Measurements from ENCODE around the gene ZNF587B.
"Not testable (repeated sequence)": the region's sequence is repeated elsewhere in the genome, so short reads cannot be mapped to it uniquely, and the experiment has no call there.

ZNF587B gene

GRCh38 chr19:57841122-57841763, 11.1 kb downstream of the ZNF587B start:
- Histone ChIP-seq H3K36me3 (ENCODE audit: control insufficient read depth, insufficient read depth, low read length) (peaks cover 12% of the 10 kb centered on the region; the same call in 1 of the 2 replicates), H3K27ac (ENCODE audit: low read length) (no peak overlapping the region)
- WGBS (ENCODE audit: insufficient coverage, insufficient read length), result no CpG with 5 or more reads among the region's 6 CpGs

DNA sequence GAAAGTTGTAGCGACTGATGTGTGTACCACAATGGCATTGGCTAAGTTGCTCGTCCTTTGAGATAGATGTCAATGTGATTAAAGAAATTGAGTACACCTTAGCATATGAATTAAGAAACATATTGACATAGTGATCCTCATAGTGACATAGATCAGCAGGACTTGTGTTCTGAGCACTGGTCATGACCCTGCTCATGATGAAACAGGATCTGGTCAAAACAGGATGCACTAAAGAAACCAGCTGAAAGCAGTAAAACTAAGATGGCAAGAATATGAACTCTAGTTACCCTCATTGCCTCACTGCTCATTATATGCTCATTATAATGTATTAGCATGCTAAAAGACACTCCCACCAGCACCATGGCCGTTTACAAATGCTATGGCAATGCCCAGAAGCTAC, 17.1 kb downstream of the ZNF587B start:
- H3K27ac ChIP-seq (ENCODE audit: low read length); H3K9me3 ChIP-seq (ENCODE audit: control insufficient read depth, insufficient read depth, low read length); H3K4me1 ChIP-seq (ENCODE audit: control insufficient read depth, insufficient read depth, low read length); H3K36me3 ChIP-seq (ENCODE audit: control insufficient read depth, insufficient read depth, low read length); H3K4me3 ChIP-seq (ENCODE audit: low read length); DNase-seq (ENCODE audit: low read depth, low spot score); H3K27me3 ChIP-seq (ENCODE audit: control insufficient read depth, insufficient read depth, low read length): not testable (repeated sequence)
- WGBS (ENCODE audit: insufficient coverage, insufficient read length), result no CpG with 5 or more reads among the region's 3 CpGs

More at GRCh38 chr19:57841122-57841763, 11.1 kb downstream of the ZNF587B start:
- Histone ChIP-seq H3K4me1 (ENCODE audit: control insufficient read depth, insufficient read depth, low read length) (no peaks in the 10 kb centered on the region), H3K27me3 (ENCODE audit: control insufficient read depth, insufficient read depth, low read length) (no peaks in the 10 kb centered on the region), H3K4me3 (ENCODE audit: low read length) (no peak overlapping the region), H3K9me3 (ENCODE audit: control insufficient read depth, insufficient read depth, low read length) (no peaks in the 10 kb centered on the region)
- no peak for DNase-seq (ENCODE audit: low read depth, low spot score)

GRCh38 chr19:57849162-57849665, 19.1 kb downstream of the ZNF587B start:
- H3K4me3 ChIP-seq (ENCODE audit: low read length); H3K27me3 ChIP-seq (ENCODE audit: control insufficient read depth, insufficient read depth, low read length); H3K27ac ChIP-seq (ENCODE audit: low read length); H3K4me1 ChIP-seq (ENCODE audit: control insufficient read depth, insufficient read depth, low read length); H3K9me3 ChIP-seq (ENCODE audit: control insufficient read depth, insufficient read depth, low read length); DNase-seq (ENCODE audit: low read depth, low spot score); H3K36me3 ChIP-seq (ENCODE audit: control insufficient read depth, insufficient read depth, low read length): not testable (repeated sequence)
- WGBS (ENCODE audit: insufficient coverage, insufficient read length), result no CpG with 5 or more reads among the region's 2 CpGs

- WGBS (ENCODE audit: insufficient coverage, insufficient read length), result no CpG with 5 or more reads among the region's 42 CpGs
- H3K36me3 ChIP-seq (ENCODE audit: control insufficient read depth, insufficient read depth, low read length), result not testable (repeated sequence)
Observed at GRCh38 chr19:57849666-57850473, 19.8 kb downstream of the ZNF587B start, which contains the start of gene ZNF587. Gene ZNF587, plus strand, starts transcription at chr19:57849859. Its CDS starts 180 bp downstream, at chr19:57850039.

GRCh38 chr19:57850553-57851017, 20.5 kb downstream of the ZNF587B start:
- Histone ChIP-seq H3K9me3 (ENCODE audit: control insufficient read depth, insufficient read depth, low read length) (no peaks in the 10 kb centered on the region), H3K4me3 (ENCODE audit: low read length) (peak overlapping the region; percentile 53; the same call in 1 of the 2 replicates), H3K4me1 (ENCODE audit: control insufficient read depth, insufficient read depth, low read length) (no peaks in the 10 kb centered on the region), H3K36me3 (ENCODE audit: control insufficient read depth, insufficient read depth, low read length) (no peaks in the 10 kb centered on the region), H3K27me3 (ENCODE audit: control insufficient read depth, insufficient read depth, low read length) (no peaks in the 10 kb centered on the region), H3K27ac (ENCODE audit: low read length) (no peak overlapping the region)
- no CpG with 5 or more reads among the region's 11 CpGs for WGBS (ENCODE audit: insufficient coverage, insufficient read length)
- no peak for DNase-seq (ENCODE audit: low read depth, low spot score)

More at GRCh38 chr19:57849666-57850473, 19.8 kb downstream of the ZNF587B start, which contains the start of gene ZNF587:
- DNase-seq (ENCODE audit: low read depth, low spot score), result peak; percentile 48
- not testable (repeated sequence) for H3K9me3 ChIP-seq (ENCODE audit: control insufficient read depth, insufficient read depth, low read length); H3K27ac ChIP-seq (ENCODE audit: low read length); H3K27me3 ChIP-seq (ENCODE audit: control insufficient read depth, insufficient read depth, low read length); H3K4me1 ChIP-seq (ENCODE audit: control insufficient read depth, insufficient read depth, low read length)
- H3K4me3 ChIP-seq (ENCODE audit: low read length), result peak within 1 kb of the TSS; percentile 53; the same call in 1 of the 2 replicates

- not testable (repeated sequence) for DNase-seq (ENCODE audit: low read depth, low spot score); H3K27ac ChIP-seq (ENCODE audit: low read length); H3K4me1 ChIP-seq (ENCODE audit: control insufficient read depth, insufficient read depth, low read length); H3K4me3 ChIP-seq (ENCODE audit: low read length); H3K27me3 ChIP-seq (ENCODE audit: control insufficient read depth, insufficient read depth, low read length); H3K36me3 ChIP-seq (ENCODE audit: control insufficient read depth, insufficient read depth, low read length); H3K9me3 ChIP-seq (ENCODE audit: control insufficient read depth, insufficient read depth, low read length)
- no CpG with 5 or more reads among the region's 6 CpGs for WGBS (ENCODE audit: insufficient coverage, insufficient read length)
Observed at GRCh38 chr19:57851812-57852603, 21.9 kb downstream of the ZNF587B start.

- no CpG with 5 or more reads among the region's 2 CpGs for WGBS (ENCODE audit: insufficient coverage, insufficient read length)
- not testable (repeated sequence) for H3K4me1 ChIP-seq (ENCODE audit: control insufficient read depth, insufficient read depth, low read length); H3K9me3 ChIP-seq (ENCODE audit: control insufficient read depth, insufficient read depth, low read length); H3K27ac ChIP-seq (ENCODE audit: low read length); H3K36me3 ChIP-seq (ENCODE audit: control insufficient read depth, insufficient read depth, low read length); H3K27me3 ChIP-seq (ENCODE audit: control insufficient read depth, insufficient read depth, low read length); H3K4me3 ChIP-seq (ENCODE audit: low read length); DNase-seq (ENCODE audit: low read depth, low spot score)
Observed at GRCh38 chr19:57854117-57854516, 24.0 kb downstream of the ZNF587B start.

DNA sequence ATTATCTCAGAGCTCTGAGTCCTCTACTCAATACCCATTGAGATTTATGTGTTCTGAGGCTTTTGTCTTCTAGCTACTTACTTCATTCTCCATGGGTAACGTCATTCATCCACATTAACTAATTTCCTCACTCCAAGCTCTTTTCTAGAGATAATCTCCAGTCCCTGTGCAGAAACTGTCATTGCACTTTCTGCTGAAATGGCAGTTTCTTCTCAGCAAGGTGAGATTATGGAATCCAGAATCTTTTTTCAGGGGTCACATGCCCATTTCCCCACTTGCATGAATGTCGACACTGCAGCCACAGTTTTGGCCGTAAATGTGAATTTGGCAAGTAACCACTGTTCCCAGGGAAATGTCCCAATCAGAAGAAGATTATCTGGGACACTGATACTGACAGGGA, 32.3 kb downstream of the ZNF587B start:
- peaks cover 10% of the 10 kb centered on the region; the same call in 1 of the 2 replicates for H3K36me3 ChIP-seq (ENCODE audit: control insufficient read depth, insufficient read depth, low read length)
- H3K4me1 ChIP-seq (ENCODE audit: control insufficient read depth, insufficient read depth, low read length); H3K27ac ChIP-seq (ENCODE audit: low read length); H3K4me3 ChIP-seq (ENCODE audit: low read length); H3K27me3 ChIP-seq (ENCODE audit: control insufficient read depth, insufficient read depth, low read length); H3K9me3 ChIP-seq (ENCODE audit: control insufficient read depth, insufficient read depth, low read length); DNase-seq (ENCODE audit: low read depth, low spot score): not testable (repeated sequence)
- no CpG with 5 or more reads among the region's 3 CpGs for WGBS (ENCODE audit: insufficient coverage, insufficient read length)

GRCh38 chr19:57867868-57868492, 37.9 kb downstream of the ZNF587B start:
- peaks cover 12% of the 10 kb centered on the region; the same call in 1 of the 2 replicates for H3K36me3 ChIP-seq (ENCODE audit: control insufficient read depth, insufficient read depth, low read length)
- H3K9me3 ChIP-seq (ENCODE audit: control insufficient read depth, insufficient read depth, low read length), result peaks cover 1% of the 10 kb centered on the region
- no peaks in the 10 kb centered on the region for H3K4me1 ChIP-seq (ENCODE audit: control insufficient read depth, insufficient read depth, low read length)
- no CpG with 5 or more reads among the region's 7 CpGs for WGBS (ENCODE audit: insufficient coverage, insufficient read length)
- DNase-seq (ENCODE audit: low read depth, low spot score), result no peak
- no peak overlapping the region for H3K4me3 ChIP-seq (ENCODE audit: low read length)
- H3K27ac ChIP-seq (ENCODE audit: low read length), result no peak overlapping the region
- no peaks in the 10 kb centered on the region for H3K27me3 ChIP-seq (ENCODE audit: control insufficient read depth, insufficient read depth, low read length)

Data from iPS DF 6.9 (cell line).